ENCODE data around the gene RAB30.

The RAB30 gene

GRCh38 chr11:83070731-83071566 is 748 bp downstream of the RAB30 start:
- peak in 1 of 3 donors; percentile 8 for DNase-seq (ENCODE audit: low read depth in 3 of 3, low spot score in 1 of 3)

DNA sequence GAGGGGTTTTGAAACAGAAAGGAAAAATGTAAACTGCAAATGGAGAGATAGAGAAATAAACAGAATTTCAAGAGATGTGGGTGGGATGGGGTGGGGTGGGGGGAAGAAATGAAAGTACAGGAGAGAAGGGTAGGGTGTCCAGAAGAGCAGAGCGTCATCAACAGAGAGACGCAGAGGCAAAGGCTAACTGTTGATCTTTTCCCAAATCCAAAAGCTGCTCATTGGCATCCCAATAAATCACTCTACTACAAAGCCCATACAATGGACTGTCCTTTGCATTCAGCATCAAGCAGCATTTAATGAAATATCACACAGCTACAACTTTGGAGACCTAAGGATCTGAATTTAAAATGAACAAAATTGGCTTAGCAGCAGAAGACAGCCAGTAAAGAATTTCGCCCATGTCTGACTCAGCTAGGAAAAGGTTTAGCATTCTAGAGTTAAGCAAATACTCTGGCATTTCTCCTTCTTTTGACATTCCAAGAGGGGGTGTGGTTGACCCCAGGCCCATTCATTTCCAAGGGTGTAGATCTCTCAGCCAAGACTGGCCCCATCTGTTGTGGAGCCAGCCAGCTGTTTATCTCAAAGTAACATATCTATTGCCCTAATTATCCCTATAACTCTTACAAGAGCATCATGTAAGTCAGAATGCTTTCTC is 1.5 kb downstream of the RAB30 start:
- DNase-seq (ENCODE audit: low read depth in 3 of 3, low spot score in 1 of 3), result no peak

- DNase-seq (ENCODE audit: low read depth in 3 of 3, low spot score in 1 of 3), result no peak
Measured at GRCh38 chr11:83069441-83070043, 2.2 kb downstream of the RAB30 start.

DNA sequence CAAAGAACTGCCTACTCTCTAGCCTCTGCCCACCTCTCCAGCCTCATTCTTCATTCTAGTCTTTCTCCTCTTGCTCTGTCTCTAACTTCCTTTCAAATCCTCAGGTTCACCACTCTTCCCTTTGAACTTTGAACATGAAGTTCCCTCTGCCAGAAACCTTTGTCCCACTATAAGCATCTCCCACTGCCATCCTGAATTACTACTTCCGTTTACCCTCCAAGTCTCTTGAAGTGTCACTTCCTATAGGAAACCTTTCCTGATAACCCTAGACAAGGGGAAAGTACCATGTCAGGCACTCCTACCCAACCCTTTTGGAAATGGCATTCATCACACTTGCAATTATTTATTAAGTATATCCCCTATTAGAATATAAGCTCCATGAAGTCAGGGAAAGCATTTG is 3.1 kb downstream of the RAB30 start:
- DNase-seq (ENCODE audit: low read depth in 3 of 3, low spot score in 1 of 3), result no peak

DNA sequence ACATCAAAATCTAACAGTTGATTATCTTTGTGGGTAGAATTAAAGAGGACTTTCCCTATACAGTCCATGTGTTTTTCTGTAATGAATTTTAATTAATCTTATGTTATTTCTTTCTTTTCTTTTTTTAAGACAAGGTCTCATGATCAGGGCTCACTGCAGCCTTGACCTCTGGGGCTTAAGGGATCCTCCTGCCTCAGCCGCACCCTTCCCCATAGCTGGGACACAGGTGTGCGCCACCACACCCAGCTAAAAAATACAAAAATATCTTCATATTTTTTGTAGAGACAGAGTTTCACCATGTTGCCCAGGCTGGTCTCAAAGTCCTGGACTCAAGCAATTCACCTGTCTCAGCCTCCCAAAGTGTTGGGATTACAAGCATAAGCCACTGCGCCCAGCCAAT is 7.7 kb downstream of the RAB30 start:
- no peak for DNase-seq (ENCODE audit: low read depth in 3 of 3, low spot score in 1 of 3)

- DNase-seq (ENCODE audit: low read depth in 3 of 3, low spot score in 1 of 3), result no peak
Measured at GRCh38 chr11:83063073-83063754, 8.5 kb downstream of the RAB30 start.

DNA sequence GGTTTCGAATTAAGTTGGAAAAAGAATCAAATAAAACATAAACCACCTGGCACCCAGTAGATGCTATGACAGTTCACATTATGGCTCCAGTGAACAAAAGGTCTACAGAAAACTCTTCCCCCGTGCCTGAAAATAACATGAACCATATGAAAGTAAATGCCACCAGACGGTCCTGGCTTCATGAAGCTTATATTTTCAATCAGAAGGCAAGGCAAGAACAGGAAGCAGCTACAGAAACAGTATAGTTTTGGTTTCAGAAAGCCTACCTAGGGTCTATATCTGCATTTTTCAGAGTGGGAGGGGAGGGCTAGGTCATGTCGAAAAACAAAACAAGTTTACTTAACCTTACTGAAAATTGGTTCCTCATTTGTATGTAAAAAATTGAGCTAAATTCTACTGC is 9.8 kb downstream of the RAB30 start:
- no peak for DNase-seq (ENCODE audit: low read depth in 3 of 3, low spot score in 1 of 3)

- no peak for DNase-seq (ENCODE audit: low read depth in 3 of 3, low spot score in 1 of 3)
Measured at GRCh38 chr11:83060965-83061364, 10.7 kb downstream of the RAB30 start.

- no peak for DNase-seq (ENCODE audit: low read depth in 3 of 3, low spot score in 1 of 3)
Measured at GRCh38 chr11:83057721-83058120, 14.0 kb downstream of the RAB30 start.

- no peak for DNase-seq (ENCODE audit: low read depth in 3 of 3, low spot score in 1 of 3)
Measured at GRCh38 chr11:83056611-83057010, 15.1 kb downstream of the RAB30 start.

DNA sequence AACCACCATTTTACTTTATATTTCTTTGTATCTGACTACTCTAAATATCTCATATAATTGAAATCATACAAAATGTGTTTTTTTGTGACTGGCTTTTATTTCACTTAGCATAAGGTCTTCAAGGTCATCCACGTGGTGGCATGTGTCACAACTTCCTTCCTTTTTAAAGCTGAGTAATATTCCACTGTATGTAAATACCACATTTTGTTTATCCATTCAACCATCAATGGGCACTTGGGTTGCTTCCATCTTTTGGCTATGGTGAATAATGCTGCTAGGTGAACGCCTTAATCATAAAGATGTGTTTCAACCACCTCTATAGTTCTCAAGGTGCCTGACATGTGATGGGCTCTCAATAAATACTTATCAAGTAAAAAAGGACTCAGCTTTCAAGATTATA is 15.5 kb downstream of the RAB30 start:
- no peak for DNase-seq (ENCODE audit: low read depth in 3 of 3, low spot score in 1 of 3)

GRCh38 chr11:83054904-83055380 is 16.8 kb downstream of the RAB30 start:
- DNase-seq (ENCODE audit: low read depth in 3 of 3, low spot score in 1 of 3), result no peak

DNA sequence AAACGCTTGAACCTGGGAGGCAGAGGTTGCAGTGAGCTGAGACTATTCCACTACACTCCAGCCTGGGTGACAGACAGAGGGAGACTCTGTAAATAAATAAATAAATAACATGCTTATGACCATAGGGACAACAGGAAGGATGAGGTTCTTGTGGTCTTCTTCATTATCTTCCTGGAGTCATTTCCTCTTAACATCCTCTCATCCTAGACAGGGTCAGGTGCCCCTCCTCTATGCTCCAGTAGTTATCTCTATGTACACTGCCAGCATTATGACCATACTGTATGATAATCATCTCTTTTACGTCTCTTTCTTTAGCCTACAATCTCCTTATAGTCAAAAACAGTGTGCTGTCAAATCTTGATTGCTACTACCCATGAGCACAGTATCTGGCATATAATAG is 17.7 kb downstream of the RAB30 start:
- DNase-seq (ENCODE audit: low read depth in 3 of 3, low spot score in 1 of 3), result no peak

- no peak for DNase-seq (ENCODE audit: low read depth in 3 of 3, low spot score in 1 of 3)
Measured at GRCh38 chr11:83051760-83052671, 19.7 kb downstream of the RAB30 start.

- DNase-seq (ENCODE audit: low read depth in 3 of 3, low spot score in 1 of 3), result no peak
Measured at GRCh38 chr11:83047515-83048225, 24.0 kb downstream of the RAB30 start.

GRCh38 chr11:83046621-83047172 is 25.0 kb downstream of the RAB30 start:
- DNase-seq (ENCODE audit: low read depth in 3 of 3, low spot score in 1 of 3), result no peak

DNA sequence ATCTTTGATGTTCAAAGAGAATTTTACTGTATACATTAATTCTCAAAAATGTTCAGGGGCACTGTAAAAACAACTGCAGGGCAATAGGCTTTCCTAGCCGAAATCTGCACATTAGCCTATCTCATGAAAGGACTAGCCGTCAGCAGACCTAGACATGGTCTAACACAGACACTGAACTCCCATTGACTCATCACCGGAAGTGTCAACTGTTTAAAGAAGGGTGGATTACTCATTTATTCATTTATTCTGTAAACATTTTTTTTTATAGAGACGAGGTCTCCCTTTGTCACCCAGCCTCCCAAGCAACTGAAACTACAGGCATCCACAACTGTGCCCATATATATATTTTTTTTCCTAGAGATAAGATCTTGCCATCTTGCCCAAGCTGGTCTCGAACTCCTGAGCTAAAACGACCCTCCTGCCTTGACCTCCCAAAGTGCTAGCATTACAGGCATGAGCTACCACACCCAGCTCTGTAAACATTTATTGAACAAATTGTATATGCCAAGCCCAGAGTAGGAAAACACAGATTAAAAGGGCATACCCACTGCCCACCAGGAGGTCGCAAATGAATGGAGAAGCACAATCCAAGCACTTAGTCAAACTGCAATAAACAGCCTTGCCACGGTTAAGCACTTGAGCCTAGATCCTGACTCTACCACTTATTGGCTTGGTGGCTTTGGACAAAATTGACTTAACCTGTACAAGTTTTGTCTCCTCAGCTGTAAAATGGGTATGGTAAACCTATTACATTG is 26.6 kb downstream of the RAB30 start:
- no peak for DNase-seq (ENCODE audit: low read depth in 3 of 3, low spot score in 1 of 3)

DNA sequence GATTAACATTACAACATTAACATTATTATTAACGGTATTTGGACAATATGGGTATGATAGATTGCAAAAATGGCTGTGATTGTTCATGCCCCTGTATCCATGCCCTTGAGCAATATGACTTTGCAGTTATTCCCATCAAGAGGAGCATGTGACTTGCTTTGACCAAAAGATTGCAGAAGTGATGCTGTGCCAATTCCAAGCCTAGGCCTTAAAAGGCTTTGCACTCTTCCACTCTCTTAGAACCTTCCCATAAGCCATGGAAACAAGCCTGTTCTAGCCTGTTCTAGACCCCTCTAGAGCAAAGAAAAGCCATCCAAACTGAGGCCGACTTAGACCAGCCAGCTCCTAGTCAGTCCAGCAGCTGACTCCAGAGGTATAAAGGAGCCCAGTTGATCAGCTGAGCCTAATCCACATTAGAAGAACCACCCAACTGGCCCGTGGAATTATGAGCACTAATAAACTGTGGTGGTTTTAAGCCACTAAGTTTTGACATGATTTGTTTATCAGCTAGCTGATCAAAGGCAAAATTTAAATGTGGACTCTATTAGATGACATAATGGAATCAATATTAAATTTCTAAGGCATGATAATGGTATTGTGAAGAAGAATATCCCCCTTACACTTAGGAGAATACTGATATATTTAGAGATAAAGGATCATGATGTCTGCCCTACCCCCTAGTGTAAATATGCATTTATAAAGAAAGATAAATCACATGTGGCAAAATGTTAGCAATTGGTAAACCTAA is 28.6 kb downstream of the RAB30 start:
- DNase-seq (ENCODE audit: low read depth in 3 of 3, low spot score in 1 of 3), result no peak

Measured in stimulated activated CD4-positive, alpha-beta T cell treated with anti-CD3 and anti-CD28 coated beads, TNF-alpha, amount 100 ng/mL, for 1 hour (primary cell).